Epithelial cell of proximal tubule (primary cell): Measurements from ENCODE around the gene PARVG. TPM values are rescaled to one million over a fixed set of nuclear protein-coding genes. Genes with fewer than 3 reads are reported as not detected.

ENCODE experiments used
- DNase-seq: peaks from one replicate; pipeline ENCODE4 v3.0.0-alpha.2; 2011; ENCODE audit warnings: low read depth
- H3K4me3 ChIP-seq: 2 replicates; pipeline ENCODE4 v1.5.1; 2011; ENCODE audit warnings: low read depth, mild to moderate bottlenecking, low read length
- total RNA-seq: library from RNA; depleted of rRNA; stranded (reverse); fragments of >200 nt; gene quantifications from 2 replicates; pipeline ENCODE4 v1.2.3, GENCODE V29; 2015
- TF ChIP-seq, protein P1 (sequence below): conservative IDR thresholded peaks from 2 replicates; pipeline ENCODE4 v1.5.1; 2012; ENCODE audit warnings: low read depth, mild to moderate bottlenecking, low read length

Gene PARVG
- total RNA-seq, 1 donor from 2014 or later: not detected

GRCh38 chr22:44205516-44206329 lies 25.0 kb downstream of the PARVG start:
- no peak for DNase-seq
- no peak overlapping the region for H3K4me3 ChIP-seq
- TF ChIP-seq, protein P1, sequence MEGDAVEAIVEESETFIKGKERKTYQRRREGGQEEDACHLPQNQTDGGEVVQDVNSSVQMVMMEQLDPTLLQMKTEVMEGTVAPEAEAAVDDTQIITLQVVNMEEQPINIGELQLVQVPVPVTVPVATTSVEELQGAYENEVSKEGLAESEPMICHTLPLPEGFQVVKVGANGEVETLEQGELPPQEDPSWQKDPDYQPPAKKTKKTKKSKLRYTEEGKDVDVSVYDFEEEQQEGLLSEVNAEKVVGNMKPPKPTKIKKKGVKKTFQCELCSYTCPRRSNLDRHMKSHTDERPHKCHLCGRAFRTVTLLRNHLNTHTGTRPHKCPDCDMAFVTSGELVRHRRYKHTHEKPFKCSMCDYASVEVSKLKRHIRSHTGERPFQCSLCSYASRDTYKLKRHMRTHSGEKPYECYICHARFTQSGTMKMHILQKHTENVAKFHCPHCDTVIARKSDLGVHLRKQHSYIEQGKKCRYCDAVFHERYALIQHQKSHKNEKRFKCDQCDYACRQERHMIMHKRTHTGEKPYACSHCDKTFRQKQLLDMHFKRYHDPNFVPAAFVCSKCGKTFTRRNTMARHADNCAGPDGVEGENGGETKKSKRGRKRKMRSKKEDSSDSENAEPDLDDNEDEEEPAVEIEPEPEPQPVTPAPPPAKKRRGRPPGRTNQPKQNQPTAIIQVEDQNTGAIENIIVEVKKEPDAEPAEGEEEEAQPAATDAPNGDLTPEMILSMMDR: no peak

- H3K4me3 ChIP-seq: no peak overlapping the region
- DNase-seq: no peak
- TF ChIP-seq, protein P1: no peak
Observed at GRCh38 chr22:44206330-44206645, 25.6 kb downstream of the PARVG start.

DNA sequence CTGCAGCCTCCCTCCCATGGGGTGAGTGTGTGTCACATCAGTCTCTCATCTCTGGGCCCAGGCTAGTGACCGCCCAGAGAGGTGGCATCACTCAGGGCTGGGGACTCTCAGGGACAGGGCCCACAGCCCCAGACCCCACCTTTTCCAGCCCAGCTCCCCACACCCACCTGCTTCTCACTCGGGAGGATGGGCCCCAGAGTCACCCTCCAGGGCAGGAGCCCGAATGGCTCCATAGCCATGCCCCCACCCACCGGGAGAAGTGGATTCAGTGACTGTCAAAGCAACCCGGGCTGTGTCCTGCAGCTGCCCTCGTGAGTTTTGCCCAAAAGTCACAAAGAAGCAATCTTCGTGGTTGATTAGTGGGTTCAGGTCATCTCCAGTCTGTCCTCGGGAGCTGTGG lies 26.0 kb downstream of the PARVG start:
- DNase-seq: no peak
- no peak overlapping the region for H3K4me3 ChIP-seq
- TF ChIP-seq, protein P1: no peak

GRCh38 chr22:44207173-44207980 lies 26.7 kb downstream of the PARVG start:
- no peak overlapping the region for H3K4me3 ChIP-seq
- no peak for DNase-seq
- TF ChIP-seq, protein P1: no peak

DNA sequence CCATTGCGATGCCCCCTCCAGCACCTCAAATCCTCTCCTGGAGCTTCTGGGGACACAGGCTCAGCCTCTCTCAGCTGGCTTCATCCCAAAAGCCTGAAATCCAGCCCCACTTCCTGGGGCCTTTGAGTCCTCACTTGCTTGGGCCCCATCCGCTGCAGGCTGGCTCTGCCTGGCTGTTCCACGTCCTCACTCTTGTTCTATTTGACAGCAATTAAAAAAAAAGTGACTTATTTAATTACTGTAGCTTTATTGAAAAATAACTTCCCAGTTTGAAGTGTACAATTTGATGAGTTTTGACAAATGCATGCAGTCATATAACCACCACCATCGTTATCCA lies 27.2 kb downstream of the PARVG start:
- TF ChIP-seq, protein P1: no peak
- H3K4me3 ChIP-seq: no peak overlapping the region
- no peak for DNase-seq

DNA sequence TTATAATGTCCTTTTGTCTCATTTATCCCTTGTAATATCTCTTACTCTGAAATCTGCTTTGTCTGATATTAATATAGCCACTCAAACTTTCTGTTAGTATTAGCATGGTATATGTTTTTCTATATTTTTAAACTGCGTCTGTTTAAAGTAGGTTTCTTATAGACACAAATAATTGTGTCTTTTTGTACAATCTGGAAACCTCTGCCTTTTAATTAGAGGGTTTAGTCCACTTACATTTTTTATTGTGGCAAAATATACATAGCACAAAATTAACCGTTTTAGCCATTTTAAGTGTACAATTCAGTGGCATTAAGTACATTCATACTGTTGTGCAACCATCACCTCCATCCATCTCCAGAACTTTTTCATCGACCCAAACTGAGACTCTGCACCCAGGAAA lies 28.6 kb downstream of the PARVG start:
- TF ChIP-seq, protein P1: no peak
- no peak for DNase-seq
- no peak overlapping the region for H3K4me3 ChIP-seq
